HuH-7 (cell line): ENCODE data around the gene SLC46A3.

ENCODE experiments used
- DNase-seq: peaks from one replicate; pipeline ENCODE4 v3.0.0; 2011; ENCODE audit warnings: low spot score

SLC46A3 gene

DNA sequence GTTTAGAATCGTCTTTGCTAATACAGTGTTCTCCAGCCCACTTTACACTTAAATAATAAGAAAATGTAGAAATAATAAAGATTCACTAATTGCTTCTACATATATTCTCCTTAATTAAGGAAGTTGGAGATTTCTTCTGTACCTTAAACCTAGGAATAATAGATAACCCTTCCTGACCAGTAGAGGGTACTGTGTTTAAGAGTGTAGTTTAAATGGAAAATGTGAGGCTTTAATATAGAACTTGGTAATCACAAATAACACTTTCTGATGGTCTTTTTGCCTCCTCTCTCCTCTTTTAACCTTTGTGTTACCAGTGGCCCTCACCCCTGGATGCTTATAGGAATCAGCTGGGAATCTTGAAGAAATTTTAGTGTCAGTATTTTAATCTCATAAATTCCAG, 39.1 kb downstream of the SLC46A3 start:
- peak; percentile 12 for DNase-seq

DNA sequence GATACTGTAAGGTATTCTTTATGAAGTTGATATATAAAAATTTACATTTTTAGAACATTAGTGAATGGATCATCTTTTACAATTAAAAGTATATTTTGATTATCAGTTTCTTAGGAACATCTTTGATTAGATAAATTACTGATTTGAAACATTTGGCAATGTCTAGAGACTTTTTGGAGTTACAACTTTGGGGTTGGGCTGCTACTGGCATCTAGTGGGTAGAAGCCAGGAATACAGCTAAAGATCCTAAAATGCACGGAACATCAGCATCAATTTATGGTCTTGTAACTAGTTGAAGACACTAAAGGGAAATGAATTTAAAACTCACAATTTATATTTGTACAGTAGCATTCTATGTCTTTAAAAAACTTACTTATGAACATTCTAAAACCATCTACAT, 40.0 kb downstream of the SLC46A3 start:
- no peak for DNase-seq

DNA sequence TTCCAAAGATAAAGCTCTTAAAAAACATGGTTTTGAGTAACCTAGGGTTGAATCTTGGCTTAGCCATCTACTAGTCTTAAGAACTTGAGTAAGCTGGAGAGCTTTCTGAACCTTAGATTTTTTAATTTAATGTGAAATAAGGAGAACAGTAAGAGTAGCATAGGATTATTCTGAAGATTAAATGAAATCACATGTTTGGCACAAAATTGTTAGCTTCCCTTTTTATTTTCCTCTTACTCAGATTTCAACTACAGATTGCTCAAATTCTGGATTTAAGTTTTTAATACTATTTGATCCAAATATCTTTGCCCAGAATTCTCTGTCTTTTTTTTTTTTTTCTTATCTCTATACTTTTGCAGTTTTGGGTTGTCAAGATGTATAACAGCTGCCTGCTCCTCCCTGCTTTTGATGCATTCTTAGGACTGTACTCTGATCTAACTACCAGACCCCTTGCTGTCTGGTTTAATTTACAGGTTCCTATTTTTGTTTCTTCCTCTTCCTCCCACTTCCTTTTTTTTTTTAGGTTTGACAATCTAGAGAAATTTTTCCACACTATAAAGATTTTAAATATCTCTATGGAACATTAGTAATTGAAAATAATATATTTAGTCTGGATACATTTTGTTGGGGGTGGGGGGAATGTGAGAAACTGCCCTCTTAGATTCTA, 47.5 kb downstream of the SLC46A3 start:
- DNase-seq = no peak

DNA sequence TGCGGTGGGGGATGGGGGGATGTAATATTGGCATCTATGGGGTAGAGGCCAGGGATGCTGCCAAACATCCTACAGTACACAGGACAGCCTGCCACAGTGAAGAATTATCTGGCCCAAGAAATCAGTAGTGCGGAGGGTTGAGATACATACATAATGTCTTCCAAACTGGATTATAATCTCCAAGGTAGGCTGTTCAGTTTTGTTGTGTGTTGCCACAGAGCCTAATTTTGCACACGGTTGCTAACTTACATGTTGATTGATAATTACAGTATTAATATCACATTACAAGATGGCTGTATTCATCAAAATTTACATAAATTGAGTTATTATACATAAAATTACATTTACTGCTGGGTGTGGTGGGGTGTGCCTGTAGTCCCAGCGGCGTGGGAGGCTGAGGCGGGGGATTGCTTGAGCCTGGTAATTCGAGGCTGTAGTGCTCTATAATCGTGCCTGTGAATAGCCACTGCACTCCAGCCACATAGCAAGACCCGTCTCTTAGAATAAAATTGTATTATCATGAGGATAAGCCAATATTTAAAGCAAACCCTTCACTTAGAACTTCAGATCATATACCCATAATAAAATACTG, 51.8 kb downstream of the SLC46A3 start:
- no peak for DNase-seq

DNA sequence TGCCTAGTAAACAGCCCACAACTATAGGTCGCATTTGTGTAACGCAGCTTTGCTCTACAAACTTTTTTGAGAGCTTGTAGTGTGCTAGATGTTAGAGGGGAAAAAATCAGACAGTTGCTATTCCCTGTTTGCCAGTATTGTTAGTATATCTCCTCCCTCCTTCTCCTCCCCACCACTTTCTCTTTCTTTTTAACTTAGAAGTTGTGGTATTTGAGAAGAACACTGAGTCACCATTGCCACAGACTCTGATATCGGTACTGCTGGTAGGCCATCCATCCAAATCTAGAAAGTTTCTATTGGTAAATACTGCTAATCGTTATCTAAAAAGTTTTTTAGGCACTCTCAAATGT, 59.2 kb downstream of the SLC46A3 start:
- no peak for DNase-seq

DNA sequence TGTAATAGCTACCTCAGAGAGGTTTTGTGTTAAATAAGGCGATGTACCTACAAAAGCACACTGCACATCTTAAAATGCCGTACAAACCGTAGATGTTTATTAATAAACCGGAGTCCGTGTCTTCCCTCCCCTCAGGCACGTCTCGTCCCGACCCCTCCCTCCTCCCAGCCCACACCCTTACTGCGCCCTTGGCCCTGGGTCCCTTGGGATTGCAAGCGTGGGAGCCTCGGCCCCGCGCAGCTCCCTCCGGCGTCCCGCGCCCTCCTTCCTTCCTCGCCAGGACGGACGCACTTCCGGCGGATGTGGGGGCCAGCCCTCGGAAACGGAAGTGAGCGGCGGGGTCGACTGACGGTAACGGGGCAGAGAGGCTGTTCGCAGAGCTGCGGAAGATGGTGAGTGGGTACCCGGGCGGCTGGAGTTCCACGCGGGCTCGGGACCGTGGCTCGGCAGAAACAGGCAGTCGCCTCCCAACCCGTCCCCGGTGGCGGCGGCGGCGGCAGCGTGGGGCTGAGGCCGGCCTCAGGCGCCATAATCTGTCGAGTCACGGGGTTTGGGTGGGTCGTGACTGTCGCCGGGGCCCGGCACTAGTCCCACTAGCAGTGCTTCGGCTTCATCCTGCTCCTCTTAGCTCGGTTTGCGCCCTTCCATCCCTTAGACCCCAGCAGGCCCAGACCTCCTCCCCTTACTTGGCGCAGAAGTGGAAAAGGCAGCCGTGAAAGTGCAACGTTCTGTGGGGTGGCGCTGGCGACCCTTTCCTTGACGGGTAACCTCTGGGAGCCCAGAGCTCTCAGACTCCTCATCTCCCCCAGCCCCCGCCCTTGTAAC, 59.8 kb downstream of the SLC46A3 start, which contains the start of gene POMP:
Gene POMP, plus strand, starts transcription at position 335 of the 825 bp plus-strand sequence. Its CDS starts 55 bp downstream, at position 390.
- peak; percentile 85 for DNase-seq

DNA sequence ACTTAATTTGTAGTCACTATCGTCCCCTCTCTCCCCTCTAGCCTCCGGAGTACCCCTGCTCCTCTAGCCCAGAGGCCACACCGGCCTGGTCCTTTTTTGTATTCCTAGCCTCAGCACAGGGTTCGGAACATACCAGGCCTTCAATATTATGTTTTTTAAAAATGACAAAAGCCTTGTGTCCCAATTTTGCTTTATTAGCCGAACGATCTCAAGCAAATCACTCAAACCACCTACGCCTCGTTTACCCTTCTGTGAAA, 60.3 kb downstream of the SLC46A3 start:
- DNase-seq = no peak

DNA sequence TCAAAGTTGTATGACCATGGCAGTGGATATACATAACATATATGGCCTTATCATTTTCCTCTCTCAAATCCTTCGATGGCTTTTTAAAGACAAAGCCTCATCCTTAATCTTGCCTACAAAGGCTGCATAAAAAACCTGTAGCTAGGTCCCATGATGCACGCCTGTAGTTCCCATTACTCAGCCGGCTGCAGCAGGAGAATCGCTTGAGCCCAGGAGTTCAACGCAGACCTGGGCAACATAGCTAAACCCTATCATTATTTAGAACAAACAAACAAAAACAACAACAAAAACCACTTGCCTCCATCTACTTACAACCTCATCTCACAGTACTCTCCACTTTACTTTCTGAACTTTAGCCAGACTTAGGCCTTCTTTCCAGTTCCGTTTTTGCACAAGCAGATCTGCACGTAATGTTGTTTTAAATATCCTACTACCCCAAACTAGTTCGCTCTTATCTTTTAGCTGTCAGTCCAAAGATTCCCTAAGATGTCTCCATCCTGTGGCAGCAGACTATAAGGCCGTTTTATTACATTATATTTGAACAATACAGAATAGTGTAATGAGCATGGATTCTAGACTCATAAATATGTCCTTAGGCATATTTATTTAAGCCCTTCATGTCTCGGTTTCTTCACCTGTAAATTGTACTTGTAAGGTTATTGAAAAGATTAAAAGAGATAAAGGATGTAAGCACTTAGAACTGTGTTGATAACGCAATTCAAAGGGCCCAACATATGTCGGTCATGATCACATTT, 60.8 kb downstream of the SLC46A3 start:
- no peak for DNase-seq

DNA sequence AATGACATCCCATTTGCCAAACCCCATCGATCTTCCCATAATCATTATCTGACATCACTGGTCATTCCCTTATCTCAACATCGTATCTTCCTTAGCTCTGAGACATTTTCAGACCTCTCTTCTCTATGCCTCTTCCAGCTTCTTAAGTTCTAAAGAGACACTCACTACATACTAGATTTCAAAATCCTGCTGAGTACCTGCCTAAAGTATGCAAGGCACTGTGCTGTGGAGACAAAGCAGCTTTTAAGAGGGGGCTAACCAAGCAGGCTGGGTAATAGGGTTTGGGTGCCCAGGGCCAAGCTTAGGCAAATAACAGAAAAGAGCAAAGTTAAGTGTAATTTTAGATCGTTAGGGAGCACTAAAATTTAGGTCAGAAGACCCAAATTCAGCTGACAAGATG, 63.2 kb downstream of the SLC46A3 start:
- DNase-seq = no peak

DNA sequence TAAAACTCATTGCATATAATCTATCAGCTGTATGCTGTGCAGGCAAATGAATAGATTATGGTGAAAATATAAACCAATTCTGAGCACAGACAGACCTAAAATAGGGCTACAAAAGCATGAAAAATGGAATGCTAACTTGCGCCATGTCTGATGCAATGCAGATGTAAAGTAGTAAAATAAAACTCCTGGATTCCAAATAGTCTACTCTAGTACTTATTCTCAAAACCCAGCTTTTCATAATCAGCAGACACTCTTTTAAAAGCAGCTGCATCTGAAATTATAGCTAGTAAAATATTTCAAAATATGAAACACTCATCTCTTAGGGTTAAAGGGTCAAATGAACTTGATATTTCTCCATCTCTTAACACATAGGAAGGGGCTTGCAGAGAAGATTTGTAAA, 64.5 kb downstream of the SLC46A3 start:
- DNase-seq = no peak

DNA sequence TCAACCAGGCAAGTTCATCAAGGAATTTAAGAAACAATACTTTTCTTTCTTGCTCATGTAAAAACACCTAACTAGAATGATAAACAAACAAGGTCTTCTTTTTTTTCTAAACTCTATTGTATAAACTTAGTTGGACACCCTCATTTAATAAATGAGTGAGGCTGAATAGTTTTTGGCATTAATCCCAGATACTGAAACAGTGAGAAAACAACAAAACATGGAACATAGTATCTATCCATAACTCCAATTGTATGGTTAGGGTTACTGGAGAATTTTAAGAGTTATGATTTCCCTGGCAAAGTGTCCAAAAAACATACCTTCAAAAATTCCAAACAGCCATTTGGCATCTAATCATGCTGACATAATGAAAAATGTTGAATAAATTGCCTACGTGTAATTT, 65.7 kb downstream of the SLC46A3 start:
- no peak for DNase-seq

DNA sequence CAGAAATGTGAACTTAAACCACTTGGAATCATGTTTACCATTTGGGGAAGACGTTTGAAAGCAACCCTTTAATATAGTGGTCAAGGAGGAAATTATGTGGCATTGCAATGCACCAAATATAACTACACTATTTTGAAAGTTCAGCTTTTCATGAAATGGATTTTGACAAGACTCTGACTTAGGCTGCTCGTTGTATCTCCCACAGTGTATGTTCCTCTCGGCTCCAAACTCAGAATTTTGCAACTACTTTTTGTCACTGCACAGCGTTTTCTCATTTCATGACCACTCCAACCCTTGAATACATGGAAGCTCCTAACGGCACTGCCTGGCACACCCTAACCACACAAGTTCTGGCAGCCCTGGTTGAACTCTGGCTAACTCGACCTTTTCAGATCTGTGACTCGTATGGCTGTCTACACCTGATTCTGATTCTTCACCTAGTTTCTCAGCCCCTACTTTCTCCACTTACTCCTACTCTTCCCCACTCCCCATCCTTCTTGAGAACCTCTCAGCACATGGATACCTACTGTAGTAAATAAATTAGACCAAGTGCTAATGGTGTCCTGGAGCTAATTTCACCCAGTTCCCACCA, 66.9 kb downstream of the SLC46A3 start:
- DNase-seq = no peak

DNA sequence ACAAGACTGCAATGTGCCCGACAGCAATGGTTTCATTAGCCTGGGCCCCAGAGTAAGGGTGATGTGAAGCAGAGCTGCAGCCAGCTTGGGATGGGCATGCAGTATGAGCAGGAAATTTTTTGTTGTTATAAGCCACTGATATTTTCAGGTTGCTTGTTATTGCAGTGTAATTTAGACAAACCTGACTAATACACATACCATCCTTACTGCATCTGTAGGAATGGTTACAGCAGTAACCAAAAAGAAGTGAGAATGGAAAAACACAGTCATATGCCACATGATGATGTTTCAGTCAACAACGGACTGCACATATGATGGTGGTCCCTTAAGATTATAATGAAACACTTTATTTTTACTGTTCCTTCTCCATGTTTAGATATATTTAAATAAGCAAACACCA, 68.5 kb downstream of the SLC46A3 start:
- no peak for DNase-seq
